AG09309 (cell line): ENCODE data around the gene ABCF1.

Source experiments
- DNase-seq: peaks from one replicate; pipeline ENCODE4 v3.0.0-alpha.2; 2010; ENCODE audit warnings: low read depth
- H3K4me3 ChIP-seq: 2 replicates; pipeline ENCODE4 v1.5.1; 2011; ENCODE audit warnings: mild to moderate bottlenecking, low read depth, low read length, moderate library complexity; ENCODE audit not compliant: control insufficient read depth
- CTCF ChIP-seq: IDR thresholded peaks from 2 replicates; pipeline ENCODE4 v1.5.1; 2011; ENCODE audit warnings: mild to moderate bottlenecking, low read depth, low read length, inconsistent platforms; ENCODE audit not compliant: insufficient read depth, control insufficient read depth; ENCODE audit errors: missing control alignments

The ABCF1 gene

GRCh38 chr6:30542404-30542725 is 28.9 kb upstream of the ABCF1 start:
- no peak for TF ChIP-seq CTCF
- DNase-seq: no peak
- H3K4me3 ChIP-seq: no peak overlapping the region

- no peak overlapping the region for H3K4me3 ChIP-seq
- no peak for TF ChIP-seq CTCF
- DNase-seq: no peak
Measured at GRCh38 chr6:30542915-30543314, 28.3 kb upstream of the ABCF1 start.

- no peak for TF ChIP-seq CTCF
- no peak for DNase-seq
Measured at GRCh38 chr6:30543821-30544220, 27.4 kb upstream of the ABCF1 start.

GRCh38 chr6:30544666-30545272 is 26.5 kb upstream of the ABCF1 start:
- peak; percentile 73 for TF ChIP-seq CTCF
- DNase-seq: peak; percentile 46

More at GRCh38 chr6:30543821-30544220, 27.4 kb upstream of the ABCF1 start:
- H3K4me3 ChIP-seq: no peak overlapping the region

GRCh38 chr6:30547454-30547853 is 23.8 kb upstream of the ABCF1 start:
- no peak overlapping the region for H3K4me3 ChIP-seq
- TF ChIP-seq CTCF: no peak
- DNase-seq: no peak

More at GRCh38 chr6:30544666-30545272, 26.5 kb upstream of the ABCF1 start:
- no peak overlapping the region for H3K4me3 ChIP-seq

GRCh38 chr6:30548375-30548774 is 22.9 kb upstream of the ABCF1 start:
- TF ChIP-seq CTCF: no peak
- DNase-seq: peak; percentile 55
- no peak overlapping the region for H3K4me3 ChIP-seq

- no peak for DNase-seq
- no peak overlapping the region for H3K4me3 ChIP-seq
- no peak for TF ChIP-seq CTCF
Measured at GRCh38 chr6:30554404-30554803, 16.8 kb upstream of the ABCF1 start.
